ENCODE data around the gene ACTN2. TPM values are rescaled to one million over a fixed set of nuclear protein-coding genes. Genes with fewer than 3 reads are reported as not detected.

The ACTN2 gene
- total RNA-seq, 4 donors from 2014 or later = 7.5 to 16.2 (median 10.3) TPM

- peaks cover 0 to 70% (median 16%) of the 10 kb centered on the region in 4 donors for H3K36me3 ChIP-seq
Observed at GRCh38 chr1:236757640-236758039, 71.3 kb downstream of the ACTN2 start.

DNA sequence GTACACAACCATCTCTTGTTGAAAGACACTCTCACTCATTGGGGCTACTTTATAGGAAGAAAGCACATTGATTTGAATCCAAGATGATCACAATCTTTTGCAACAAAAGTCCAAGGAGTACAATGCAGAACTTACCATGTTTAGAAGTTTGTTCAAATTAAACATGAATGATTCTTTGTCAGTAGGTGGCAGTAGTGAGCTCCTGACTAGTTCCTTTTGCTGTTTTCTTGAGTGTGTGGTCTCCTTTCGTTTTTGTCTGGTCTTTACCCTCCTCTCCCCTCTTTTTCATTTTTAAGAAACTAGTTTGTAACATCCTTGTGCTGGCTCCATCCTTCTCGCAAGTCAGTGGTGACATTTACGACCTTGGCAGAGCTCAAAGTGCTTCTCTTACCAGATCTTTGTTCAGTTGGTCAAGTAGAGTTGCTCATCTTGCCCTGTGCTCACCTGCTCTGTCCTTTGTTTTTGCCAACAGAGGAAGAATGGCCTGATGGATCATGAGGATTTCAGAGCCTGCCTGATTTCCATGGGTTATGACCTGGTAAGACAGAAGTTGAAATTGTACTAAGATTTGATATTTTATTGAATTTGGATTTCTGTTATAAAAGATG lies 73.1 kb downstream of the ACTN2 start:
- 54% methylated on average over 3 of the region's 3 CpGs for WGBS
- TF ChIP-seq, protein P1, sequence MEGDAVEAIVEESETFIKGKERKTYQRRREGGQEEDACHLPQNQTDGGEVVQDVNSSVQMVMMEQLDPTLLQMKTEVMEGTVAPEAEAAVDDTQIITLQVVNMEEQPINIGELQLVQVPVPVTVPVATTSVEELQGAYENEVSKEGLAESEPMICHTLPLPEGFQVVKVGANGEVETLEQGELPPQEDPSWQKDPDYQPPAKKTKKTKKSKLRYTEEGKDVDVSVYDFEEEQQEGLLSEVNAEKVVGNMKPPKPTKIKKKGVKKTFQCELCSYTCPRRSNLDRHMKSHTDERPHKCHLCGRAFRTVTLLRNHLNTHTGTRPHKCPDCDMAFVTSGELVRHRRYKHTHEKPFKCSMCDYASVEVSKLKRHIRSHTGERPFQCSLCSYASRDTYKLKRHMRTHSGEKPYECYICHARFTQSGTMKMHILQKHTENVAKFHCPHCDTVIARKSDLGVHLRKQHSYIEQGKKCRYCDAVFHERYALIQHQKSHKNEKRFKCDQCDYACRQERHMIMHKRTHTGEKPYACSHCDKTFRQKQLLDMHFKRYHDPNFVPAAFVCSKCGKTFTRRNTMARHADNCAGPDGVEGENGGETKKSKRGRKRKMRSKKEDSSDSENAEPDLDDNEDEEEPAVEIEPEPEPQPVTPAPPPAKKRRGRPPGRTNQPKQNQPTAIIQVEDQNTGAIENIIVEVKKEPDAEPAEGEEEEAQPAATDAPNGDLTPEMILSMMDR (IDR thresholded peaks at IDR 0.05) = peak; percentile 44 to 66 (median 59)
- no peak for TF ChIP-seq POLR2AphosphoS5 (IDR thresholded peaks at IDR 0.05)
- intact Hi-C loops (cut with DNase I) = no loop called here
- no peak overlapping the region for H3K4me3 ChIP-seq
- H3K4me1 ChIP-seq = no peaks in the 10 kb centered on the region
- no peak for DNase-seq (ENCODE audit: extremely low spot score)
- H3K27me3 ChIP-seq = no peaks in the 10 kb centered on the region
- H3K27ac ChIP-seq (replicated peaks in 1 of 4) = no peak overlapping the region
- H3K9me3 ChIP-seq = no peaks in the 10 kb centered on the region
- peaks cover 0 to 79% (median 12%) of the 10 kb centered on the region in 4 donors for H3K36me3 ChIP-seq

More at GRCh38 chr1:236757640-236758039, 71.3 kb downstream of the ACTN2 start:
- no peaks in the 10 kb centered on the region for H3K27me3 ChIP-seq
- peaks cover 0 to 6% (median 4%) of the 10 kb centered on the region in 4 donors for H3K4me1 ChIP-seq
- no peak overlapping the region for H3K4me3 ChIP-seq
- H3K9me3 ChIP-seq = no peaks in the 10 kb centered on the region
- WGBS = 83% methylated on average over 2 of the region's 2 CpGs
- no peak for DNase-seq (ENCODE audit: extremely low spot score)
- intact Hi-C loops (cut with DNase I) = no loop called here
- no peak overlapping the region for H3K27ac ChIP-seq (replicated peaks in 1 of 4)
- TF ChIP-seq POLR2AphosphoS5 (IDR thresholded peaks at IDR 0.05) (no peak), POLR2A (IDR thresholded peaks at IDR 0.05; ENCODE audit: low read depth) (no peak), EP300 (IDR thresholded peaks at IDR 0.05) (no peak)
- TF ChIP-seq, protein P1 (IDR thresholded peaks at IDR 0.05) = no peak

DNA sequence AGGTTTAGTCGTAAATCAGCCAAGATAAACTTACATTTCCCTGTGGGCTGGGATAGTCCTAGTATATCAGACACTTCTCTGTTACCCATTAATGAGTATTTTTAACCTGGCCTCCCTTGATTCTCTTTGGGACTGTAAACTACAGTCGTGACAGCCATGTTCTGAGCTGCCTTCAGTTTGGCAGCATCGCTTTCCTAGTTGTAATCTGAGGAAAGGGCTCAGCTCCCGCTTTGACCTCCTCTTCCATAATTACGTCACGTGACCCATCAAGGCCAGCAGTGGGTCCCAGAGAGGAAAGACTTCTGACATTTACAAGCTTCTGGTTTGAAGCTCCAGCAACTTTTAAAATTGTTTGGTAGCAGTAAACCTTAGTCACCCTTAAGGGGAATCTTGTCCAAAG lies 74.2 kb downstream of the ACTN2 start:
- intact Hi-C loops (cut with DNase I) = no loop called here
- Histone ChIP-seq H3K9me3 (no peaks in the 10 kb centered on the region), H3K27ac (replicated peaks in 1 of 4) (no peak overlapping the region), H3K4me1 (no peaks in the 10 kb centered on the region), H3K27me3 (no peaks in the 10 kb centered on the region), H3K36me3 (peaks cover 0 to 72% (median 8%) of the 10 kb centered on the region in 4 donors), H3K4me3 (no peak overlapping the region)
- TF ChIP-seq POLR2AphosphoS5 (IDR thresholded peaks at IDR 0.05) = no peak
- 82% methylated on average over 6 of the region's 6 CpGs for WGBS
- DNase-seq (ENCODE audit: extremely low spot score) = no peak

- intact Hi-C loops (cut with DNase I) = no loop called here
- no peaks in the 10 kb centered on the region for H3K27me3 ChIP-seq
- H3K9me3 ChIP-seq = no peaks in the 10 kb centered on the region
- H3K36me3 ChIP-seq = peaks cover 0 to 71% (median 8%) of the 10 kb centered on the region in 4 donors
- H3K27ac ChIP-seq (replicated peaks in 1 of 4) = no peak overlapping the region
- WGBS = 92% methylated on average over 14 of the region's 14 CpGs
- no peak for DNase-seq (ENCODE audit: extremely low spot score)
- peaks cover 0 to under 1% (median 0%) of the 10 kb centered on the region in 4 donors for H3K4me1 ChIP-seq
- TF ChIP-seq, protein P1 (IDR thresholded peaks at IDR 0.05) = no peak
- TF ChIP-seq POLR2A (IDR thresholded peaks at IDR 0.05; ENCODE audit: low read depth) (no peak), EP300 (IDR thresholded peaks at IDR 0.05) (no peak), POLR2AphosphoS5 (IDR thresholded peaks at IDR 0.05) (no peak)
- no peak overlapping the region for H3K4me3 ChIP-seq
Observed at GRCh38 chr1:236760986-236761385, 74.7 kb downstream of the ACTN2 start.

- Histone ChIP-seq H3K36me3 (peaks cover 0 to 71% (median 8%) of the 10 kb centered on the region in 4 donors), H3K27me3 (no peaks in the 10 kb centered on the region), H3K4me1 (peaks cover 0 to 6% (median 0%) of the 10 kb centered on the region in 4 donors), H3K27ac (replicated peaks in 1 of 4) (no peak overlapping the region), H3K4me3 (no peak overlapping the region), H3K9me3 (no peaks in the 10 kb centered on the region)
- 77% methylated on average over 5 of the region's 5 CpGs for WGBS
- no peak for DNase-seq (ENCODE audit: extremely low spot score)
- intact Hi-C loops (cut with DNase I) = no loop called here
- TF ChIP-seq POLR2AphosphoS5 (IDR thresholded peaks at IDR 0.05) (no peak), EP300 (IDR thresholded peaks at IDR 0.05) (no peak), POLR2A (IDR thresholded peaks at IDR 0.05; ENCODE audit: low read depth) (no peak)
- TF ChIP-seq, protein P1 (IDR thresholded peaks at IDR 0.05) = no peak
Observed at GRCh38 chr1:236761397-236762132, 75.3 kb downstream of the ACTN2 start.
